ENCODE measurements around the gene CCDC28A.

- no peak for TF ChIP-seq POLR2A (IDR thresholded peaks at IDR 0.05)
- no peak for TF ChIP-seq CTCF (IDR thresholded peaks at IDR 0.05)
- no peak for TF ChIP-seq EP300 (IDR thresholded peaks at IDR 0.05; ENCODE audit: low read depth)
Measured at GRCh38 chr6:138752017-138752416, 21.6 kb upstream of the CCDC28A start.
